ENCODE data around the gene ZBTB33.

ZBTB33 gene, protein sequence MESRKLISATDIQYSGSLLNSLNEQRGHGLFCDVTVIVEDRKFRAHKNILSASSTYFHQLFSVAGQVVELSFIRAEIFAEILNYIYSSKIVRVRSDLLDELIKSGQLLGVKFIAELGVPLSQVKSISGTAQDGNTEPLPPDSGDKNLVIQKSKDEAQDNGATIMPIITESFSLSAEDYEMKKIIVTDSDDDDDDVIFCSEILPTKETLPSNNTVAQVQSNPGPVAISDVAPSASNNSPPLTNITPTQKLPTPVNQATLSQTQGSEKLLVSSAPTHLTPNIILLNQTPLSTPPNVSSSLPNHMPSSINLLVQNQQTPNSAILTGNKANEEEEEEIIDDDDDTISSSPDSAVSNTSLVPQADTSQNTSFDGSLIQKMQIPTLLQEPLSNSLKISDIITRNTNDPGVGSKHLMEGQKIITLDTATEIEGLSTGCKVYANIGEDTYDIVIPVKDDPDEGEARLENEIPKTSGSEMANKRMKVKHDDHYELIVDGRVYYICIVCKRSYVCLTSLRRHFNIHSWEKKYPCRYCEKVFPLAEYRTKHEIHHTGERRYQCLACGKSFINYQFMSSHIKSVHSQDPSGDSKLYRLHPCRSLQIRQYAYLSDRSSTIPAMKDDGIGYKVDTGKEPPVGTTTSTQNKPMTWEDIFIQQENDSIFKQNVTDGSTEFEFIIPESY

DNA sequence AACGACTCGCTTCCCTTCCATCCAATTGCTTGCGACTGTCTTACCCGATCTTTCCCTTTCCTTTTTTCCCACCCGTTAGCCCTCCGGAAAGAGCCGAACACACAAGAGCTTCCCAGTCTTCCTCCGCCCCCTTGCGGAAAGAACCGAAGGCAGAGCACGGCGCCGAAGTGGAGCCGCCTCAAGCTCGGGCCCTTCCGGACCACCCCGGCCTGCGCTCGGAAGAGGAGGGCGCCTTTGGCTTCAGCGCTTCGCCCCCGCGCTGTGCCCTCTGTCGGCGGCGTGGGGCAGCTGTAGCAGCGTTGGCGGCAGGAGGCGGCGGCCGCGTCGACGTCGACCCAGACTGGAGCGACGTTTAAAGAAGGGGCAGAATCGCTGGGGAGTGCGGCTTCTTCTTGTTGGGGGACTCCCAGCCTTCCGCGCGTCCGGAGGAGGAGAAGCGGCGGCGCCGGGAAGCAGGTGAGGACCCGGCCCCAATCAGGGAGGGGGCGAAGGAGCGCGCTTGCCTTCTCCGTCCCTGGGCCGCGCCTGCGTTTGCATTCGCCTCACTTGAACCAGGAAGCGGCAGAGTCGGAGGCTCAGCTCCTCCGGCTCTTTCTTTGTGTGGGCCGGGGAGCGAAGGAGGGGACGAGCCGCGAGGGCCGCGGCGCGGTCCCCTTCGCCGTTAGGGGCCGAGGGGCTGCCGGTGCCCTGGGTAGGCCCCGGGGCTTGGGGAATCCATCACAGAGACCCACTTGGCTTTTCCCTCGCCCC is at the start of gene ZBTB33:
Gene ZBTB33 (plus strand): TSS at position 291 of the 750 bp plus-strand sequence. CDS start 2,604 bp downstream, outside the sequence.
- Mint-ChIP-seq H3K27me3 (peaks cover 0 to 7% of the 10 kb centered on the region in 2 donors), H3K4me3 (peak within 1 kb of the TSS; percentile 92 to 95), H3K4me1 (peaks cover 1 to 7% of the 10 kb centered on the region in 2 donors), H3K36me3 (peaks cover 7 to 11% of the 10 kb centered on the region in 2 donors), H3K9me3 (no peaks in the 10 kb centered on the region), H3K27ac (peak within 1 kb of the TSS; percentile 95)
- ATAC-seq (replicated peaks) (peak; percentile 99), DNase-seq (peak; percentile 84)

DNA sequence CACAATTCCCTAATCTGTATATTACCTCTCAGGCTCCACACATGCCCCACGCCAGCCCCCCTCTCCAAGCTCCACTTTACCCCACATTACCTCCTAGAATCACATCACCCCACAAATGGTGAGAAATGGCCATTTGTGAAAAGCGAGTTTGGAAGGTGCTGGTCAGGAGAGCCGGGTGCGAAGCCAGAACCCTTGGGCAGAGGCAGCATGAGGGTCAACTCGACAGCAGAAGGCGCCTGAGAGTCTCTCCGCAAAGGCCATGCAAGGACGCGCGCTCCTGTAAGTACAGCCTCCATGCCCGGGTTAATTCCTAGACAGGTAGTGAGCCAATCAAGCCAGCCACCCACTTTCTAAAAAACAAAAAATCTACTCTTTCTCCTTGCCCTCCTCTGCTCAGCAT is 49.8 kb upstream of the ZBTB33 start:
- peaks cover 0 to 3% of the 10 kb centered on the region in 2 donors for H3K27me3 Mint-ChIP-seq
- H3K36me3 Mint-ChIP-seq: no peaks in the 10 kb centered on the region
- no peak overlapping the region for H3K4me3 Mint-ChIP-seq
- H3K9me3 Mint-ChIP-seq: no peaks in the 10 kb centered on the region
- no peak for ATAC-seq (replicated peaks)
- H3K27ac Mint-ChIP-seq: no peak overlapping the region
- no peak for DNase-seq
- H3K4me1 Mint-ChIP-seq: no peaks in the 10 kb centered on the region

- no peak overlapping the region for H3K27ac Mint-ChIP-seq
- H3K9me3 Mint-ChIP-seq: no peaks in the 10 kb centered on the region
- no peak for ATAC-seq (replicated peaks)
- no peak overlapping the region for H3K4me3 Mint-ChIP-seq
- H3K4me1 Mint-ChIP-seq: peaks cover 0 to 2% of the 10 kb centered on the region in 2 donors
- H3K27me3 Mint-ChIP-seq: no peaks in the 10 kb centered on the region
- peaks cover 0 to 3% of the 10 kb centered on the region in 2 donors for H3K36me3 Mint-ChIP-seq
- DNase-seq: no peak
Observed at GRCh38 chrX:120205816-120206753, 44.5 kb upstream of the ZBTB33 start.

- ATAC-seq (replicated peaks) (no peak), DNase-seq (no peak)
- Mint-ChIP-seq H3K27ac (no peak overlapping the region), H3K4me3 (no peak overlapping the region), H3K9me3 (no peaks in the 10 kb centered on the region), H3K4me1 (peaks cover 0 to 2% of the 10 kb centered on the region in 2 donors), H3K27me3 (no peaks in the 10 kb centered on the region), H3K36me3 (peaks cover 0 to 3% of the 10 kb centered on the region in 2 donors)
Observed at GRCh38 chrX:120207009-120207605, 43.5 kb upstream of the ZBTB33 start.

- Mint-ChIP-seq H3K4me3 (no peak overlapping the region), H3K36me3 (peaks cover 0 to 3% of the 10 kb centered on the region in 2 donors), H3K9me3 (no peaks in the 10 kb centered on the region), H3K27me3 (peaks cover 0 to 8% of the 10 kb centered on the region in 2 donors), H3K27ac (no peak overlapping the region), H3K4me1 (peaks cover 3 to 10% of the 10 kb centered on the region in 2 donors)
- ATAC-seq (replicated peaks): peak; percentile 78 to 95
- peak; percentile 41 for DNase-seq
Observed at GRCh38 chrX:120213438-120214265, 37.0 kb upstream of the ZBTB33 start.

GRCh38 chrX:120223374-120223773 is 27.2 kb upstream of the ZBTB33 start:
- Mint-ChIP-seq H3K4me3 (no peak overlapping the region), H3K36me3 (peaks cover 3 to 6% of the 10 kb centered on the region in 2 donors), H3K9me3 (no peaks in the 10 kb centered on the region), H3K4me1 (no peaks in the 10 kb centered on the region), H3K27me3 (no peaks in the 10 kb centered on the region), H3K27ac (no peak overlapping the region)
- ATAC-seq (replicated peaks): no peak
- no peak for DNase-seq

DNA sequence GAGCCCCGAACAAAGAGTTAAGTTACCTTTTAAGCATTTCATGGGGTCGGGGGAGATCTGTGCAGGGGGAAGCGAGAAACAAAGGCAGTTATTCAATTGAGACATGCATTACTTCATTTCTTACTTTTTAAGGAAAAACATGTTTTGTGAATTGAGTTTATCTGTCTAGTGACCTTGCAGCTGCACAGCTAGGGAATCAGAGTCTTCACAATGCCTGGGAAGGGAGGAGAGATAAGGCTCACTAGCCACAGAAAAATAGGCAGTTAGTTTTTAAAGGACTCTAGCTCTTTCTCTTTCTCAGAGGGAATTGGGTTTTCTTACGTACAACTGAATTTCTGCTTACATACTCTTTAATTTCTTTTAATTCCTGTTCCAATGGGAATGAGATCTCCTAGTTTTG is 26.2 kb upstream of the ZBTB33 start:
- Mint-ChIP-seq H3K4me3 (no peak overlapping the region), H3K27me3 (no peaks in the 10 kb centered on the region)

DNA sequence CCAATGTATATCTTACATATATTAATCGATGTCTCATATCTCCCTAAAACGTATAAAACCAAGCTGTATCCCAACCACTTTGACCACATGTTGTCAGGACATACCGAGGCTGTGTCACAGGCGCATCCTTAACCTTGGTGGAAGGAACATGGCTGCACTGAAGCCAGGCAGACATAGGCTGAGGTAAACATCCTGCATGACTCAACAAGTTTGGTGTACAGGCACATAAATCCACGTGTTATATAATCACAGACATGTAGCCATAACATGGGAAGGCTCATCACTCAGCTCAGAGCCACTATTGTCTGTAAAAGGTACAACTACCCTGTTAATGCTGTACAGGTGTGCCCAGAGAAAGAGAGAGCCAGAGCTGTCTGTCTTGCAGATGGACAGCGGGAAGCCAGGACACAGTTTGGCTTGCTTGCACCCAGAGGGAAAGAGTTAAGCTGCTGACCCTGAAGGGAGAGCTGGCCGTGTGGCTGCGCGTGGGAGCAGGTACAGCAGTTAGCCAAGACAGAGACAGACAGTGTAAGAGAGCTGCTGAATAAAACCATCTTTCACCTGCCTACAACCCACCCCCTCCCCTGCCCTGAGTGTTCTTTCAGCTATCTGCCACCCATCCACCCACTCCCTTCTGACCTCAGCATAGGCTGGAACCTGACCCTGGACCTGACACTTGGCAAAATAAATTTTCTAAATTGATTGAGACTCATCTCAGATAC is 22.3 kb upstream of the ZBTB33 start:
- H3K9me3 Mint-ChIP-seq: no peaks in the 10 kb centered on the region
- DNase-seq: no peak
- H3K4me3 Mint-ChIP-seq: no peak overlapping the region
- no peaks in the 10 kb centered on the region for H3K27me3 Mint-ChIP-seq
- H3K27ac Mint-ChIP-seq: no peak overlapping the region
- no peak for ATAC-seq (replicated peaks)
- peaks cover 0 to 1% of the 10 kb centered on the region in 2 donors for H3K36me3 Mint-ChIP-seq
- no peaks in the 10 kb centered on the region for H3K4me1 Mint-ChIP-seq

More for the DNA sequence above, 26.2 kb upstream of the ZBTB33 start:
- H3K9me3 Mint-ChIP-seq: no peaks in the 10 kb centered on the region
- H3K36me3 Mint-ChIP-seq: peaks cover 3 to 6% of the 10 kb centered on the region in 2 donors
- H3K27ac Mint-ChIP-seq: no peak overlapping the region
- no peak for DNase-seq
- no peaks in the 10 kb centered on the region for H3K4me1 Mint-ChIP-seq
- ATAC-seq (replicated peaks): no peak

DNA sequence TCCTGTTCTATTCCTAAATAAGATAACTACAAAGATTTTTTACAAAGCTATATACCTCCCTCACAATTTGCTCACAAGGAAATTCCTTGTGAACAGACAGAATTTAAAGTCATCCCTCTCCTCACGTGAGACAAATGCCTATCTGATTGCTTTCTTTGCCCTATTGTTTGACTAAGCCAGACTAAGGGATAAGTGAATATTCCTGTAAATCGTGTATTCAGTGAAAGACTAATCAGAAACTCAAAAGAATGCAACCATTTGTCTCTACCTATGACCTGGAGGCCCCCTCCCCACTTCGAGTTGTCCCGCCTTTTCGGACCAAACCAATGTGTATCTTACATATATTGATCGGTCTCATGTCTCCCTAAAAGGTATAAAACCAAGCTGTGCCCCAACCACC is 15.3 kb upstream of the ZBTB33 start:
- peaks cover 0 to 10% of the 10 kb centered on the region in 2 donors for H3K27me3 Mint-ChIP-seq
- no peak overlapping the region for H3K4me3 Mint-ChIP-seq
- DNase-seq (no peak), ATAC-seq (replicated peaks) (no peak)
- no peaks in the 10 kb centered on the region for H3K9me3 Mint-ChIP-seq
- H3K27ac Mint-ChIP-seq: no peak overlapping the region
- no peaks in the 10 kb centered on the region for H3K4me1 Mint-ChIP-seq
- H3K36me3 Mint-ChIP-seq: no peaks in the 10 kb centered on the region

DNA sequence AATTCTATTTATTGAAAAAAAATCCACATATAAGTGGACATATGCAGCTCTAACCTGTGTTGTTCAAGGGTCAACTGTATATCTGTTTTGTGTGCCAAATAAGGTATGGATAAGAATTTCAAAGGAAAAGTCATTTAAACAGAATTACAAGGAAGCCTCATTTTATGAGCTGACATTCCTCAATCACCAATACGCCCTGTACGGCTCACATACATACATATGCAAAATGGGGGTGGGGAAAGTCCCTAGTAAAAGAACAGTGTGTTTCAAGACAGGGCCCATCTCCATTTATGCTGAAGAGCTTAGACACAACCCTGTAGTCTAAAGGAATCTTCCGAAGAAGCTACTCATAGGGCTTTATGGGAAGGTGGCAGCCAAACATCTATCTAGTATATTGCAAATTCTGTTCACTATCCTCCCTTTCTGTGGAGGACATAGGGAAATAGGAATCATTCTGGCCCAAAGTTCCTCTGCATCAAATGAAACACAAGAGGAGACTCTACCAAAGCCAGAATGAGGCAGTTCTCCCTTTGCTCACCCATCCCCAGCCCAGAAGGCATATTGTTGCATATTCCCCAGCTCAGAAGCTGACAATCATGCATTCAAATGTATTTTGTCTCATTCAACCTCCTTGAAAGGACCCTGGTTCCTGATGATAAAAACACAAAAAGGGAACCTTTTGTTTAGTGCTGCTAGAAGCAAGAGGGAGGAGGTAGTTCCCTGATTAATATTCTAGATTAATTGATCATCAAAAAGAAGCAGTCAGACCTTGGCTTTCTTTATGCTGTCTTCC is 13.7 kb upstream of the ZBTB33 start:
- no peak for ATAC-seq (replicated peaks)
- H3K27ac Mint-ChIP-seq: no peak overlapping the region
- H3K4me1 Mint-ChIP-seq: peaks cover 0 to 6% of the 10 kb centered on the region in 2 donors
- H3K36me3 Mint-ChIP-seq: no peaks in the 10 kb centered on the region
- H3K27me3 Mint-ChIP-seq: peaks cover 0 to 10% of the 10 kb centered on the region in 2 donors
- no peak for DNase-seq
- no peak overlapping the region for H3K4me3 Mint-ChIP-seq
- no peaks in the 10 kb centered on the region for H3K9me3 Mint-ChIP-seq

DNA sequence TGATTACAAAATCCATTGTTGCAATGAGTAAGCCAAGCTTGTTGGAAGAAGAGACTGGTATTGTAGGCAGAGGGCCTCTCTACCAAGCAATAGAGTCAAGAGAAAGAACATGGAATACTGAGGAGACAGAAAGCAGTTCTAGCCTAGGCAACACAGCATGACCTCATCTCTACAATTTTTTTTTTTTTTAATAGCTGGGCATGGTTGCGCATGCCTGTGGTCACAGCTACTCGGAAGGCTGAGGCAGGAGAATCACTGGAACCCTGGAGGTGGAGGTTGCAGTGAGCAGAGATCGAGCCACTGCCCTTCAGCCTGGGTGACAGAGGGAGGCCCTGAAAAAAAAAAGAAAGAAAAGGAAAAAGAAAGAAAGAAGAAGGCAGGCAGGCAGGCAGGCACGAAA is 11.7 kb upstream of the ZBTB33 start:
- peaks cover 0 to 10% of the 10 kb centered on the region in 2 donors for H3K27me3 Mint-ChIP-seq
- H3K4me3 Mint-ChIP-seq: no peak overlapping the region
- ATAC-seq (replicated peaks) (no peak), DNase-seq (no peak)
- peaks cover 0 to 12% of the 10 kb centered on the region in 2 donors for H3K4me1 Mint-ChIP-seq
- no peak overlapping the region for H3K27ac Mint-ChIP-seq
- no peaks in the 10 kb centered on the region for H3K36me3 Mint-ChIP-seq
- no peaks in the 10 kb centered on the region for H3K9me3 Mint-ChIP-seq

All from stimulated activated naive B cell treated with anti-CD40 and anti-IgM and Interleukin-4, amounts not matched to agents 10 μg/mL and 1 μg/mL and 100 μg/mL, for 72 hours (primary cell).